Camera-type eye (tissue), 1 donor: ENCODE measurements around the gene DECR2. TPM values are rescaled to one million over a fixed set of nuclear protein-coding genes. Genes with fewer than 3 reads are reported as not detected.

ENCODE experiments used
- total RNA-seq: library from RNA; depleted of rRNA; stranded (reverse); fragments of >200 nt; gene quantifications from one replicate; pipeline ENCODE4 v1.2.3, GENCODE V29; 2014

DECR2 gene
- 10.2 TPM for total RNA-seq

DNA sequence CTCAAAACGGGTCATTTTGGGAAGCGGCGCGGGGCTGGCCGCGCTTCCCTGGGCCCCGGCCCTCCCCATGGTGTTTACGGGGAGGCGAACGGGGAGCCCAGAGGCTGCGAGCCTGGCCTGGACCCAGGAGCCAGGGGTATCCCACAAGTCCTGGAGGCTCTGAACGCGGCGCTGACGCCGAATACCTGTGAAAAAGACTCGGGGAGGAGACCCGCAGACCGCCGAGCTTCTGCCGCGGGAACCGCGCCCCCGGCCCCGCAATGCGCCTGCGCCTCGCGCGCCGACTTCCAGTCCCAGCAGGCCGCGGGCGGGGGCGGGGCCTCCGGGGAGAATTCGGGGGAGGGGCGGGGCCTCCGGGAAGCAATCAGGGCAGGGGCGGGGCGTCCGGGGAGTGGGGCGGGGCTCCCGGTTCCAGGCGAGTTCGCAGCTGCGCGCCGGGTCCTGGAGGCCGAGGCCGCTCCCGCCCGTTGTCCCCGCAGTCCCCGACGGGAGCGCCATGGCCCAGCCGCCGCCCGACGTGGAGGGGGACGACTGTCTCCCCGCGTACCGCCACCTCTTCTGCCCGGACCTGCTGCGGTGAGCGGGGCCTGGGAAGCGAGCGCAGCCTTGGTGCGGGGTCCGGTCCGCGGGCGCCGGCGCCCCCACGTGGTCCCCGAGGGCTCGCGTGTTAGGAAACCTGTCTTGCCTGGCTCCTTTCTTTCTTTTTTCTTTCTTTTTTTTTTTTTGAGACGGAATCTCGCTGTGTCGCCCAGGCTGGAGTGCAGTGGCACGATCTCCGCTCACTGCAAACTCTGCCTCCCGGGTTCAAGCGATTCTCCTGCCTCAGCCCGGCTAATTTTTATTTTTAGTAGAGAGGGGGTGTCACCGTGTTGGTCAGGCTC, at the start of gene DECR2:
TSS of gene DECR2 (plus strand) at position 418 of the 881 bp plus-strand sequence. CDS start at position 497, 79 bp downstream.

GRCh38 chr16:352547-353403, 48.9 kb upstream of the DECR2 start, which contains the start of gene AXIN1:
TSS of gene AXIN1 (minus strand) at chr16:352723. CDS start at chr16:347025, 5,698 bp downstream.

GRCh38 chr16:370443-370842, 31.2 kb upstream of the DECR2 start, which contains the start of gene MRPL28:
TSS of gene MRPL28 (minus strand) at chr16:370538. CDS start at chr16:370218, 320 bp downstream.

GRCh38 chr16:381789-382717, 19.6 kb upstream of the DECR2 start, which contains the start of gene PGAP6:
TSS of gene PGAP6 (minus strand) at chr16:381978. CDS start at chr16:381821, 157 bp downstream.

DNA sequence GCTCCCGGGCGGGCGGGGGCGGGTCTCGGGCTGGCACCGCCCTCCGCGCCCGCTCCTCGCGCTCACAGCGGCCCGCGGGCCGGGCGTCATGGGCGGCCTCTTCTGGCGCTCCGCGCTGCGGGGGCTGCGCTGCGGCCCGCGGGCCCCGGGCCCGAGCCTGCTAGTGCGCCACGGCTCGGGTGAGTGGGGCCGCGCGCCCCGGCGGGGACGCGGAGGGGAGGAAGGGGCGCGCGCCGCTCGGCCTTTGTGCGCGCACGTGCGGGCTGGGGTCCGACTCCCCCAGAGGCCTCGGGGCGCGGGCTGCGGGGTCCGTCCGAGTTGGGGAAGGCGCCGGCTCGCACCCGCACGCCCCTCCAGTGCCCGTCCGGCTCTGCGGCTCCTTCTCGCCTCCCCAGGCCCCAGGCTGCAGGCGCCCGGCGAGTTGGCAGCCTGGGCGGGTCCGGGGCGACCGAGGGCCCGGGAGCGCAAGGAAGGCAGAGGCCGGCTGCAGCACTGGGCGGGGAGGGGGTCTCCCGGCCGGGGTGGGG, 4.5 kb upstream of the DECR2 start, which contains the start of gene NME4:
TSS of gene NME4 (plus strand) at position 65 of the 527 bp plus-strand sequence. CDS start at position 89, 24 bp downstream.

DNA sequence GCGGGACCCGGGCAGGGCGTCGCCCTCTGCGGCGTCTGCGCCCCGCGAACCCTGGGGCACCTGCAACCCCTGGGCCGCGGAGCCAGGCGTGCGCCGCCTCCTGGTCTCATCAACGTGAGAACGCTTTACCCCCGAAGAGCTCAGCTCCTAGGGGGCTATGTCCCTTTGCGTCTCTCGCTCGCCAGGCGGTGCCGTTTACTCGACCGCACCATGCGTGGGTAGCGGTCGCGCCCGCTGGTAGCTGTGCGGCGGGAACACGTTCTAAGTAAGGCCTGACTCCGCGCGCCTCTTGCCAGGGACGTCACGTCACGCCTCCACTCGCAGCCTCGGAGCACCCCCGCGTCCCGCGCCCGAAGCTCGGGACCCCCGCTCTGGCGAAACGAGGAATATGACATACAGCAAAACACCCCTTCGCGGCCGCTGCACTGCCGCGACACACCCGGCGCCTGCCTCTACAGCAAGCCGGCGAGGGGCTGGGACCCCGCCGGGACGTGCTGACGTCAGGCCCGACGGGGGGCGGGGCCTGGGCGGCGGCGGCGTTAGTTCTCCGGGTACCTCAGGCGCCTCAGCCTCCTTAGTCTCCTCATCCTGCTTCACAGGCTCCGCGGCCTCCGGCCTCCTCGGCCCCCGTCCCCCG, 23.5 kb downstream of the DECR2 start, which contains the start of gene RAB11FIP3:
TSS of gene RAB11FIP3 (plus strand) at position 568 of the 637 bp plus-strand sequence. CDS start 358 bp downstream, outside the sequence.

Other genes with a start within 250 kb of the DECR2 start
- gene HBZ, start 249.2 kb upstream of the DECR2 start, total RNA-seq: 2.2 TPM
- 15.4 TPM for gene HBM, start 235.9 kb upstream of the DECR2 start, total RNA-seq
- gene HBA2, start 229.0 kb upstream of the DECR2 start, total RNA-seq: 1,606 TPM
- 1,075 TPM for gene HBA1, start 225.2 kb upstream of the DECR2 start, total RNA-seq
- gene HBQ1, start 221.4 kb upstream of the DECR2 start, total RNA-seq: 4.1 TPM
- 160 TPM for gene LUC7L, start 172.4 kb upstream of the DECR2 start, total RNA-seq
- gene FAM234A, start 167.1 kb upstream of the DECR2 start, total RNA-seq: 66.5 TPM
- 8.2 TPM for gene RGS11, start 125.9 kb upstream of the DECR2 start, total RNA-seq
- 10.5 TPM for gene ARHGDIG, start 121.3 kb upstream of the DECR2 start, total RNA-seq
- 2.1 TPM for gene PDIA2, start 118.7 kb upstream of the DECR2 start, total RNA-seq
- 20.4 TPM for gene AXIN1, start 49.2 kb upstream of the DECR2 start, total RNA-seq
- gene MRPL28, start 31.3 kb upstream of the DECR2 start, total RNA-seq: 44.0 TPM
- 14.2 TPM for gene PGAP6, start 19.9 kb upstream of the DECR2 start, total RNA-seq
- 30.3 TPM for gene NME4, start 4.7 kb upstream of the DECR2 start, total RNA-seq
- 37.7 TPM for gene RAB11FIP3, start 23.8 kb downstream of the DECR2 start, total RNA-seq
- 31.0 TPM for gene CAPN15, start 125.8 kb downstream of the DECR2 start, total RNA-seq
- 2.0 TPM for gene PRR35, start 158.5 kb downstream of the DECR2 start, total RNA-seq
- gene NHLRC4, start 165.1 kb downstream of the DECR2 start, total RNA-seq: 0.66 TPM
- 36.3 TPM for gene PIGQ, start 168.1 kb downstream of the DECR2 start, total RNA-seq
- 18.9 TPM for gene RAB40C, start 188.2 kb downstream of the DECR2 start, total RNA-seq
- 0.71 TPM for gene WFIKKN1, start 229.1 kb downstream of the DECR2 start, total RNA-seq
- 54.3 TPM for gene METTL26, start 234.4 kb downstream of the DECR2 start, total RNA-seq
- gene MCRIP2, start 239.9 kb downstream of the DECR2 start, total RNA-seq: 8.7 TPM
- 33.2 TPM for gene WDR90, start 247.5 kb downstream of the DECR2 start, total RNA-seq